Measurements from ENCODE around the gene MRRF. TPM values are rescaled to one million over a fixed set of nuclear protein-coding genes. Genes with fewer than 3 reads are reported as not detected.
A peak's percentile ranks its signal among the peaks of the same experiment; 100 is the strongest.

MRRF gene
- total RNA-seq, 2 donors from 2014 or later = 48.0 to 62.7 TPM

GRCh38 chr9:122263699-122264349 lies 858 bp upstream of the MRRF start:
- intact Hi-C loops (cut with DNase I, micrococcal nuclease) = no loop called here
- DNase-seq = no peak
- no peak for ATAC-seq

GRCh38 chr9:122265149-122265915 lies 650 bp downstream of the MRRF start:
- DNase-seq (no peak), ATAC-seq (peak; percentile 58)
- intact Hi-C loops (cut with DNase I, micrococcal nuclease) = no loop called here

- intact Hi-C loops (cut with DNase I, micrococcal nuclease) = no loop called here
- ATAC-seq = no peak
- no peak for DNase-seq
Observed at GRCh38 chr9:122268041-122268814, 3.5 kb downstream of the MRRF start.

- intact Hi-C loops (cut with DNase I, micrococcal nuclease) = no loop called here
- ATAC-seq (no peak), DNase-seq (no peak)
Observed at GRCh38 chr9:122274055-122274454, 9.4 kb downstream of the MRRF start.

- no peak for DNase-seq
- no peak for ATAC-seq
- intact Hi-C loops (cut with DNase I, micrococcal nuclease) = no loop called here
Observed at GRCh38 chr9:122276096-122276495, 11.4 kb downstream of the MRRF start.

- intact Hi-C loops (cut with DNase I, micrococcal nuclease) = no loop called here
- ATAC-seq = no peak
- no peak for DNase-seq
Observed at GRCh38 chr9:122277285-122277897, 12.7 kb downstream of the MRRF start.

GRCh38 chr9:122281368-122281767 lies 16.7 kb downstream of the MRRF start:
- intact Hi-C loops (cut with DNase I, micrococcal nuclease) = no loop called here
- ATAC-seq = no peak
- DNase-seq = no peak

GRCh38 chr9:122286764-122287163 lies 22.1 kb downstream of the MRRF start:
- ATAC-seq = no peak
- intact Hi-C loops (cut with DNase I, micrococcal nuclease) = no loop called here

GRCh38 chr9:122287214-122287720 lies 22.6 kb downstream of the MRRF start:
- intact Hi-C loops (cut with DNase I, micrococcal nuclease) = no loop called here

More at GRCh38 chr9:122286764-122287163, 22.1 kb downstream of the MRRF start:
- no peak for DNase-seq

GRCh38 chr9:122291458-122291857 lies 26.8 kb downstream of the MRRF start:
- DNase-seq = no peak
- no peak for ATAC-seq
- intact Hi-C loops (cut with DNase I, micrococcal nuclease) = no loop called here

More at GRCh38 chr9:122287214-122287720, 22.6 kb downstream of the MRRF start:
- DNase-seq (no peak), ATAC-seq (no peak)

GRCh38 chr9:122294531-122294930 lies 29.8 kb downstream of the MRRF start:
- intact Hi-C loops (cut with DNase I, micrococcal nuclease) = no loop called here
- ATAC-seq = no peak
- DNase-seq = no peak

GRCh38 chr9:122297512-122297911 lies 32.8 kb downstream of the MRRF start:
- DNase-seq = no peak
- intact Hi-C loops (cut with DNase I, micrococcal nuclease) = no loop called here
- ATAC-seq = no peak

GRCh38 chr9:122302237-122303093 lies 37.8 kb downstream of the MRRF start:
- intact Hi-C loops (cut with DNase I, micrococcal nuclease) = no loop called here
- ATAC-seq (peak; percentile 73), DNase-seq (no peak)

- ATAC-seq (no peak), DNase-seq (no peak)
- intact Hi-C loops (cut with DNase I, micrococcal nuclease) = no loop called here
Observed at GRCh38 chr9:122307061-122307460, 42.4 kb downstream of the MRRF start.

GRCh38 chr9:122307925-122308324 lies 43.2 kb downstream of the MRRF start:
- ATAC-seq (no peak), DNase-seq (no peak)
- intact Hi-C loops (cut with DNase I, micrococcal nuclease) = no loop called here

GRCh38 chr9:122309861-122310260 lies 45.2 kb downstream of the MRRF start:
- intact Hi-C loops (cut with DNase I, micrococcal nuclease) = no loop called here
- DNase-seq (no peak), ATAC-seq (no peak)

GRCh38 chr9:122314165-122314564 lies 49.5 kb downstream of the MRRF start:
- ATAC-seq (no peak), DNase-seq (no peak)
- intact Hi-C loops (cut with DNase I, micrococcal nuclease) = no loop called here

GRCh38 chr9:122315534-122315933 lies 50.9 kb downstream of the MRRF start:
- intact Hi-C loops (cut with DNase I, micrococcal nuclease) = no loop called here
- DNase-seq (no peak), ATAC-seq (no peak)

Measured in left colon (tissue), 2 donors.